GM18508 (cell line): ENCODE data around the gene KIRREL3.
"Not testable (repeated sequence)": the region's sequence is repeated elsewhere in the genome, so short reads cannot be mapped to it uniquely, and the experiment has no call there.

Experiments
- ATAC-seq: cut with Tn5 transposase; IDR thresholded peaks from one replicate; pipeline ENCODE4 v1.9.1; 2021; ENCODE audit warnings: moderate number of reproducible peaks; ENCODE audit not compliant: insufficient read depth, unreplicated experiment

KIRREL3 gene

GRCh38 chr11:126407682-126408288, 592.8 kb downstream of the KIRREL3 start:
- no peak for ATAC-seq

DNA sequence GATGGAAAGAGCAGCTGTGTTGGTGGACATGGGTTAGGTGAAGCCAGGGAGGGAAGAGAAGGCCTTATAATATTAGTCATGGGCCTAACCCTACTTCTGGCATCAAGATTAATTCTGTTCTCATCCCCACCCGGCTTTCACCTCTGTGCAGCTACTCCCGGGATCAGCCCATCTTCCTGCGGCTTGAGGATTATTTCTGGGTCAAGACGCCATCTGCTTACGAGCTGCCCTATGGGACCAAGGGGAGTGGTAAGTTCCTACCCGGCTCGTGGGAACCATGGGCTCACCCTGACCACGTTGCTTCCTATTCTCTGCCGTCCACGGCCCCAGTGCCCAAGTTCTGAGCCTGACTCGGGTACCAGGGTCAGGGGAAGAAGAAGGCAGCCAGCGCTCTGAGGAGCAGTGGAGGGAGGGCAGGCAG, 593.5 kb downstream of the KIRREL3 start:
- no peak for ATAC-seq

DNA sequence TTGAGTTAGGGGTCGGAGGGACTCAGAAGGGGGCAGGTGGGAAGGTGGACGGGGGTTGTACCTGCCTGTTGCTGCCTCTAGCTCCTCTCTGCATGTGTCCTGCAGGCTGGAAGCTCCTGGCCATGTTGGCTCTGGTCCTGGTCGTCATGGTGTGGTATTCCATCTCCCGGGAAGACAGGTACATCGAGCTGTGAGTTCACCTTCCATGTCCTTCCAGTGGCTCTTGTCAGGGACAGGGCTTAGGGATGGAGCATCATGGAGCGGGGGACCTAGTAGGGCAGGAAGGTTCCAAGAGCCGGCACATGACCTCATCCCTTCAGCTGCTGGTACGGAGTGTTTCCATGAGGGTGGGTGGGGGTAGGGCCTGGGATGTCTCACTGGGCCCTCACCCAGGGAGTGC, 594.2 kb downstream of the KIRREL3 start:
- ATAC-seq = no peak

- no peak for ATAC-seq
These were observed 594.7 kb downstream of the KIRREL3 start for GRCh38 chr11:126405906-126406305.

- no peak for ATAC-seq
These were observed 595.2 kb downstream of the KIRREL3 start for GRCh38 chr11:126405374-126405773.

DNA sequence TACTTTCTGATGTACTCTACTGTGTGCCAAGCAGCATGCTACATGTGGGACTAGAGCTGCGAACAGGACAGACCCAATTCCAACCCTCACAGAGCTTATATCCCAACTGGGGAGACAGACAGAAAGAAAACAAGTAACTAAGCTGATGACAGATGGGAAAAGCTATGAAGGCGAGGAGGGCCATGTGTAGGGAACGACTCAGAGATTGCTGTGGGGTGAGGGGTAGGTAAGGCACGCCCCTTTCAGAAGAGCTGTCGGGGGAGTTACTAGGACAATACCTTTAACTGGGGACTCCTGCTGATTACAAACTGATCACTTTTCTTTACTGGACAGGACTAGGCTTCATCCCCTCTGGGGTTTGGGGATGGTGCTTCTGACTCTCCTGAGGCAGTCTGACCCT, 596.2 kb downstream of the KIRREL3 start:
- no peak for ATAC-seq

- no peak for ATAC-seq
These were observed 596.9 kb downstream of the KIRREL3 start for GRCh38 chr11:126403658-126404057.

DNA sequence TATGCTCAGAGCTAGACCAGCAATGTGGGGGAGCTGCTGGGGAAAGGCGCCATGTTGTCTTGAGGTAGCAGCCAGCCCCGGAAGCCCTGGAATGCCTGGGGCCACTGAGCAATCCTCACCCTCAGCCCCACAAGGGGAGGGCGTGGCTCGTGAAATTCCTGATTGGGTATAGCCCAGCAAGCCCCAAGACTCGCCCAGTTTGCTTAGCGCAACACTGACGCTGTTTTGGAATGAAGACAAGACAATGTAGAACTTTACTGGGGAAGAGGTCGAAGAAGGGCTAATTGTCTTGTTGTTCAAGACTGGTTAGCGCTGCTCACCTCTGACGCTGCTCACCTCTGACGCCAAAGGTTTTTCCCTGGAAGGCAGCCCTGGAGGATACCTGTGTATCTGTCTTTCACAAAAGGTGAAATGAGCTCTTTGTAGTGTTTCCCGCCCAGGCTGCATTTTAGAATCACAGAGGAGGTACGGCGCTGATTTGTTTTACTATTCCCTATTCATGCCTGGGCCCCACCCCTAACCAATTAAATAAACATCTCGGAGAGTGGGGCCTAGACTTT, 597.5 kb downstream of the KIRREL3 start:
- ATAC-seq = no peak

GRCh38 chr11:126400479-126400878, 600.1 kb downstream of the KIRREL3 start:
- ATAC-seq = no peak

DNA sequence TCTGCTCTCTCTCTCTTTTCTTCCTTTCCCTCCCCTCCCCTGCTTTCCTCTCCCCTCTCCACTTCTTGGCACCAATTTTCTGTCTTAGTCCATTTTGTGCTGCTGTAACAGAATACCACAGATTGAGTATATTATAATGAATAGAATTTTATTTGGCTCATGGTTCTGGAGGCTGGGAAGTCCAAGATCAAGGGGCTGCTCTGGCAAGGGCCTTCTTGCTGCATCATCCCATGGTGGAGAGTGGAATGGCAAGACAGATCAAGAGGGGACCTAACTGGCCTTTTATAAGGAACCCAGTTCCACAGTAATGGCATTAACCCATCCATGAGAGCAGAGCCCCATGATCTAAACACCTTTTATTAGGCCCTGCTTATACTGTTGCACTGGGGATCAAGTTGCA, 600.6 kb downstream of the KIRREL3 start:
- no peak for ATAC-seq

- no peak for ATAC-seq
These were observed 601.8 kb downstream of the KIRREL3 start for GRCh38 chr11:126398721-126399120.

DNA sequence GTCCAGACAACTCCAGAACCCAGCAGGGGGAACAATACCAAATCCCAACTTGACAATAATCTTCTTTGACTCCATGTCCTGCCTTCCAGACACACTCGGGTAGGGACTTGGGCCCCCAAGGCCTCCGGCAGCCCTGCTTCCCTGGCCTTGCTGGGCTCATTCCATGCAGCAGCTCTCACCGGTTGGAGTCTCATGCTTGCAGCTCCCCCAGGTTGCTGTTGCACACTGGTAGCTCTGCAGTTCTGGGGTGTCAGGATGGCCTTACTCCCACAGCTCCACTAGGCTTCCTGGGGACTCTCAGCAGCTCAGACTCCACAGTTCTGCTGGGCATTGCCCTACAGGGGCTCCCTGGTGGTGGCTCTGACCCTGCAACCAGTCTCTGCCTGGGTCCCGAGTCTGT, 602.3 kb downstream of the KIRREL3 start:
- no peak for ATAC-seq

DNA sequence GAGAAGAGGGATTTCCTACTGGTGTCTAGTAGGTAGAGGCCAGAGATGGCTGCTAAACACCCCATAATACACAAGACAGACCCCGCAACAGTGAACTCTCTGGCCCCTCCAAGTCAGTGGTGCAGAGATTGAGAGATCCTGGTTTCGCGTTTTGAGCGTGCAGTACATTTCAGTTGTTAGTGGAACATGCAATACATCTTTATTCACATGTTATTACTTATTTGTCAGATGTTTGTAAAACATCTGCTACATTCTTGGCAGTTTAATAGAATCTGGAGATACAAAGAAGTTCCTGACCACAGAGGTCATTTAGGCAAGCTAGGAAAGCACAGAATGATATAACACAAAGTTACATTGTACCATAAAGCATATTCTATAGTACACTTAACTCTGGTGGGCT, 603.6 kb downstream of the KIRREL3 start:
- no peak for ATAC-seq

DNA sequence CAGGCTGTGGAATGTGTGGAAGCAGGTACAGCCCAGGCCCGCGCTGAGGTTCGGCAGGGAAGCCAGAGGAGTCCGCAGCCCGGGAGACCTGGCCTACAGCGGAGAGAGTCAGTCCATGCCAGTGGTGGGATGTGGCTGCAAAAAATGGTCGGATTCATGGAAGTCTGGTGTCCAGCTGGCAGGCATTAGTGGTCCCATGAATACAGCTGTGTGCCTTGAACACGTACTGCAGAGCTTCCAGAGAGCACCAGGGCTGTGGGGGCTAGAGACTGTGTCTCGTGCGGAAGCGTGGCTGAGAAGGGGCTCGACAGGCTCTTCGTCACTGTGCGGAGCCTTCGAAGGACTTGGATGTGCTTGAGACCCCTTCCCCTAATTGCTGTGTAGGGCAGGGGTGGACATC, 604.3 kb downstream of the KIRREL3 start:
- ATAC-seq = not testable (repeated sequence)

- not testable (repeated sequence) for ATAC-seq
These were observed 604.8 kb downstream of the KIRREL3 start for GRCh38 chr11:126395784-126396183.

GRCh38 chr11:126394634-126395072, 605.9 kb downstream of the KIRREL3 start:
- not testable (repeated sequence) for ATAC-seq

- no peak for ATAC-seq
These were observed 606.5 kb downstream of the KIRREL3 start for GRCh38 chr11:126394036-126394435.

DNA sequence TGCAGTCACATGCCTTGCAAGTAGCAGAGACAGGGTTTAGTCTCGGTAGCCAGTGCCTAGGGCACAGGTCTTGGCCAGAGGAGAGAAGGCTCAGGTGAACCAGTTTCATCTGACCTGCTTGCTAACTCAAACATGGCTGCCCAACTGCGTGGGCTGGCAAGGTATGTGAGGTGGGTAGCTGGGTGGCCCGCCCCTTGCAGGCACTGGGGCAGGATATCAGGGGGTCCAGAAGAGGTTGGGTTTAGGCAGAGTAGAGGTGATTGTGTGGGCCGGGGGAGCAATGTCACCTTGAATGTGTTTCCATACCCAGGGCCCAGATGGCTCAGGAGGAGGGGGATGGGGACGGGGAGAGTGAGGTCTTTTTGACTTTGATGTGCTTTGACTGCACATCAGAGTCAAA, 607.4 kb downstream of the KIRREL3 start:
- no peak for ATAC-seq

- ATAC-seq = no peak
These were observed 607.9 kb downstream of the KIRREL3 start for GRCh38 chr11:126392633-126393013.

DNA sequence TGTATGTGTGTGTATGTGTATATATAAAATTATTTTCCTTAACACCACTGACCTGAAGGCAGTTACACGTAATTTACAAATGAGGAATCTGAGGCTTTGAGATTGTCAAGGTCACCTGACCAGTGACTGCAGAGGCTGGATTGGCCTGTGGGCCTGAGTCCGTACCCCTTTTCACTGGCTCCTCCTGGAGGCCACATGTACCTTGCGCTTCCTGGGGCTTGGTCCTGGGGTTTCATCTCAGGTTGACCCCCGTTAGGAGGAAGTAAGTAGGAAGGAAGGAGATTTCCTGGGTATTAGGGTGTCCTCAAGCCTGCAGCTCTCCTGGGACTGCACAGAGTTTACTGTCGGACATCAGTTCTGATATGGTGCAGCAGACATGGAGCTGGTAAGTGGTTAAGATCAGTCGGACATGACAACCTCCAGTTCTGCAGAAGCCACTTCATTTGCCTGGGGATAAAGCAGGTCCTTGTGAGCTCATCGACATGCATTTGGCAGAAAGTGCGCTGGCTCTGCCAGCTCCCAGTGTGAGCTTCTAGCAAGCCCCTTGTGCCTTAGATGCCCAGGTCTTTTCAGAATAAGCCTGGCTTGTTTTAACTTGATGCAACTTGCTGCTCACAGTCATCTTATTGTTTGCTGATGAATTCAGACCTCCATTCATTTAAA, 608.5 kb downstream of the KIRREL3 start:
- ATAC-seq = no peak

DNA sequence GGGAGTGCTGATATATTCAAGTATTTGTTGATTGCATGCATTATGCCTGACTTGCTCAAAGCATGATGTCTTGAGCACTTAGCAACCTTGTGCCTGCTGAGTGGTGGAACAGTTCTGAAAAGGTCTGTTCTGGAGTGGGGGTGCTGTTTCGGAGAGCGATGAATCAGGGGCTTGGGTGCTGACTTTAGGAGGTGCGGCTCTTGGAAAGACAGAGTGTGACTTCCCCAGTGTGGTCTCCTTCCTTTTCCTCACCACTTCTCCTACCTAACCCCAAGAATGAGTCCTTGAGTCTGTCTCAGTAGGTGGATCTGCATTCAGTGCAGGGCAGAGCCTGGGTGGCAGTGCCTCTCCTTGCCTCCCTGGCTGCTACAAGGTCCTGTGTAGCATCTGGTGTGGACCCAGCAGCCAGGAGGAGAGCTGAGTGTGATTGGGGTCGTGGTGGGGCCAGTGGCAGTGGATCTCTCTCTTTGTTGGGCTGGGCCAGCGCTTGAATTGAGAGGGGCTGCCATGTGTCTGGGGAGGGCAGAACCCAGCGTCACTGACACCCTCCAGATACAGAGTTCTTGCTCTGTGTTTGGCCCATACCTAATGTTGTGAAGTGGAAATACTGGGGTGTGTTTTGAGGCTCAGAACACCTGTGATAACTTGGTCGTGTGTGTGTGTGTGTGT, 609.1 kb downstream of the KIRREL3 start:
- ATAC-seq = no peak
